Ovary (tissue), 9 donors: ENCODE results near the gene CDC14B. TPM values are rescaled to one million over a fixed set of nuclear protein-coding genes. Genes with fewer than 3 reads are reported as not detected.

ENCODE experiments used
- DNase-seq, 5 donors: peaks; one replicate each; pipeline ENCODE4 v3.0.0-alpha.2; 2019 to 2020
- H3K27ac ChIP-seq, 2 donors: fragments of 200-600 bp; one replicate each; pipeline versions ENCODE4 v1.5.1 to v1.8.0; 2019 to 2022
- H3K27me3 ChIP-seq: fragments of 200-600 bp; one replicate; pipeline ENCODE4 v1.8.0; 2022
- H3K36me3 ChIP-seq: fragments of 200-600 bp; sonication (generic); one replicate; pipeline ENCODE4 v1.5.1; 2019
- H3K4me1 ChIP-seq: one replicate; pipeline ENCODE4 v1.8.1; 2013; ENCODE audit warnings: mild to moderate bottlenecking, moderate library complexity; ENCODE audit not compliant: insufficient read depth
- H3K4me3 ChIP-seq: fragments of 200-600 bp; sonication (generic); one replicate; pipeline ENCODE4 v1.5.1; 2017
- H3K9me3 ChIP-seq, 2 donors: fragments of 200-600 bp in 1 of 2; sonication (generic) in 1 of 2; one replicate each; pipeline versions ENCODE4 v1.5.1 to v1.8.1; 2013 to 2019; ENCODE audit warnings: mild to moderate bottlenecking in 1 of 2, moderate library complexity in 1 of 2
- CTCF ChIP-seq, 3 donors: fragments of 450-650 bp in 2 of 3; fragments of 200-600 bp in 1 of 3; IDR thresholded peaks; one replicate each; pipeline versions ENCODE4 v1.5.1 to v1.8.0; 2016 to 2022; ENCODE audit warnings: antibody characterized with exemption in 3 of 3, mild to moderate bottlenecking in 1 of 3
- EP300 ChIP-seq: sonication (generic); formaldehyde crosslinking; IDR thresholded peaks from one replicate; pipeline ENCODE4 v1.6.1; 2017; ENCODE audit warnings: antibody characterized with exemption
- POLR2A ChIP-seq: fragments of 450-650 bp; IDR thresholded peaks from one replicate; pipeline ENCODE4 v1.6.1; 2017; ENCODE audit warnings: antibody characterized with exemption, mild to moderate bottlenecking, moderate library complexity
- WGBS, 3 donors: extraction: QIAGEN DNeasy Blood & Tissue Kit in 1 of 3; methylation state at CpG; one replicate each; pipeline versions ENCODE4 v1.1.5 to v1.1.7; 2013 to 2017; 5-methylcytosine and 5-hydroxymethylcytosine counted together
- intact Hi-C, 4 donors: fragments of 100-400 bp; cut with DNase I; formaldehyde crosslinking; loops; one replicate each; pipeline versions ENCODE4 v1.11.0 to v1.15.1; 2022 to 2023
- polyA plus RNA-seq, 2 donors: library from polyadenylated mRNA; stranded (reverse); fragments of 200-250 nt in 1 of 2; fragments of 350-450 nt in 1 of 2; fragmentation: Illumina TruSeq in 1 of 2; extraction: RNeasy Lipid Tissue Mini Kit (QIAGEN cat#74804) in 1 of 2; gene quantifications; one replicate each; pipeline ENCODE4 v1.2.3, GENCODE V29; 2013 to 2014
- total RNA-seq, 7 donors: library from RNA; depleted of rRNA in 2 of 7; stranded (reverse); fragments of >200 nt in 2 of 7; fragmentation: NEBNext Ultra II Directional in 3 of 7; extraction: Animal tissue kit (Norgen Biotek cat#: 25700) in 3 of 7; gene quantifications; one replicate each; pipeline versions ENCODE4 v1.1.0 to v1.2.4, GENCODE V29; 2016 to 2023
- donor health status: DM: no; HTN: no; CAD: no; lungs with moderate emphysema.
- donor health status: DM: no; HTN: no; CAD: no.
- donor health status: Bipolar disorder and iron deficiency.
- donor health status: DM: yes; HTN: yes; CAD: no.
- donor health status: DM: no; HTN: no; CAD: no.
- donor health status: DM: yes; HTN: yes; CAD: no.

Gene CDC14B
- total and polyA plus RNA-seq, 9 donors, result 5.9 to 15.3 (median 11.4) TPM

DNA sequence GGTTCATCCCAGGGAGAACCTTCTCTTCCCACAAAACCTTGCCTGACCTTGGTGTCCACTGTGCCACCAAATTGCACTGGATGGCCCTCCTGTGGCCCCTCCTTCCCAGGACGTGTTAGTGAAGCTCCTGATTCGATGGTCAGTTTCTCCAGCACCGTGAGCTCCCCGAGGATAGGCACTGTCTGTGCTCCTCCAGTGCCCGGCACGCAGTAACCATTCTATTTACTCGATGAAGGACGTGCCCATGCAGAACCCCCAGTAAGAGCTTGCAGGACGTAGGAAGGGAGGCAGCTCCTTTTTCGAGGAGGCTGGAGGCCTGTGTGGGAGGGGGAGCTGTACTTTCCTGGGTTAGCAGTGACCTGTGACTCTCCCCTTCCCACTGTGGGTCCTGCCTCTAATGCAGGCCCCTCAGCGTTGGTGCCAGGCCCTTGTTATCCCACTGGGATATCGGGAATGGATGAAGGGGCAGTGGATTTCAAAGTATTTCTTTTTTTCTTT, 130.1 kb downstream of the CDC14B start:
- Histone ChIP-seq H3K4me3 (no peak overlapping the region), H3K4me1 (peaks cover 4% of the 10 kb centered on the region), H3K27ac (no peak overlapping the region), H3K36me3 (no peaks in the 10 kb centered on the region), H3K27me3 (no peaks in the 10 kb centered on the region), H3K9me3 (no peaks in the 10 kb centered on the region)
- TF ChIP-seq CTCF (IDR thresholded peaks at IDR 0.05), result no peak
- no peak for TF ChIP-seq EP300
- no peak for TF ChIP-seq POLR2A
- no peak for DNase-seq
- 84 to 88% (median 86%) methylated on average over 12 of the region's 12 CpGs for WGBS, 3 donors
- intact Hi-C loops, result no loop called here

DNA sequence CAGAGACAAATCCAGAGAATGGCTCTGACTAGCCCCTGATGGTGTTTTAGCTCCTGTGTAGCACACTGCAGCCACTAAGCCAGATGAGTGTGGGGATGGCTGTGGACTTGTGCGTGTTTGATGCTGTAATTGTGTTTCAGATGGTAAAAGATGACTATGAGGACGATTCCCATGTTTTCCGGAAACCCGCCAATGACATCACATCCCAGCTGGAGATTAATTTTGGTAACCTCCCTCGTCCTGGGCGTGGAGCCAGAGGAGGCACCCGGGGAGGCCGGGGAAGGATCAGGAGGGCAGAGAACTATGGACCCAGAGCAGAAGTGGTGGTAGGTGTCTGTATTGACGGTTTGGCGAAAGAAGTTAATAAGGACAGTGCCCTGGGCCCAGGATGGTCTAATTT, 131.7 kb downstream of the CDC14B start:
- Histone ChIP-seq H3K9me3 (no peaks in the 10 kb centered on the region), H3K4me1 (peaks cover 4% of the 10 kb centered on the region), H3K27me3 (no peaks in the 10 kb centered on the region), H3K4me3 (no peak overlapping the region), H3K36me3 (no peaks in the 10 kb centered on the region), H3K27ac (peak overlapping the region in 1 of 2 donors; percentile 21)
- WGBS, 3 donors, result 54 to 60% (median 55%) methylated on average over 10 of the region's 10 CpGs
- intact Hi-C loops, result no loop called here
- peak in 2 of 5 donors; percentile 43 to 53 for DNase-seq
- no peak for TF ChIP-seq CTCF (IDR thresholded peaks at IDR 0.05)
- TF ChIP-seq EP300, result no peak
- TF ChIP-seq POLR2A, result no peak

DNA sequence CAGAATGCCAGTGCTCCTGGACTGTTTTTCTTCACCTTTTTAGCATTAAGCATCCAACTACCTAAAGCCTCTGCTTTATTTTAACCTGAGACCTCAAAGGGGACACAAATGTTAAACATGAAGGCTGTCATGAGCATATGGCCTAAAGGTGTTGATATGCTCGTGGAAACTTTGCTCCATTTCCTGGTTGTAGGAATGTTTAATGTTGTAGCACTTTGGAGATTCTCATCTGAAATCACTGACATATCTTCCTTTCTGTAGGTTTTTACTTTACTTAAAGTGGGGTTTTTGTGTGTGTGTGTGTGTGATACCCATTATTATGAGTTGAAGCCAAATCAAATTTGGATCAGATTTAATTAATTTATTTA, 132.6 kb downstream of the CDC14B start:
- no peaks in the 10 kb centered on the region for H3K9me3 ChIP-seq
- no peak for TF ChIP-seq CTCF (IDR thresholded peaks at IDR 0.05)
- no peak for TF ChIP-seq POLR2A
- TF ChIP-seq EP300, result no peak
- 53 to 63% (median 62%) methylated on average over 1 of the region's 1 CpG for WGBS, 3 donors
- peaks cover 4% of the 10 kb centered on the region for H3K4me1 ChIP-seq
- DNase-seq, result no peak
- H3K36me3 ChIP-seq, result no peaks in the 10 kb centered on the region
- H3K4me3 ChIP-seq, result no peak overlapping the region
- H3K27ac ChIP-seq, result peak overlapping the region in 1 of 2 donors; percentile 28
- H3K27me3 ChIP-seq, result no peaks in the 10 kb centered on the region
- intact Hi-C loops, result no loop called here

DNA sequence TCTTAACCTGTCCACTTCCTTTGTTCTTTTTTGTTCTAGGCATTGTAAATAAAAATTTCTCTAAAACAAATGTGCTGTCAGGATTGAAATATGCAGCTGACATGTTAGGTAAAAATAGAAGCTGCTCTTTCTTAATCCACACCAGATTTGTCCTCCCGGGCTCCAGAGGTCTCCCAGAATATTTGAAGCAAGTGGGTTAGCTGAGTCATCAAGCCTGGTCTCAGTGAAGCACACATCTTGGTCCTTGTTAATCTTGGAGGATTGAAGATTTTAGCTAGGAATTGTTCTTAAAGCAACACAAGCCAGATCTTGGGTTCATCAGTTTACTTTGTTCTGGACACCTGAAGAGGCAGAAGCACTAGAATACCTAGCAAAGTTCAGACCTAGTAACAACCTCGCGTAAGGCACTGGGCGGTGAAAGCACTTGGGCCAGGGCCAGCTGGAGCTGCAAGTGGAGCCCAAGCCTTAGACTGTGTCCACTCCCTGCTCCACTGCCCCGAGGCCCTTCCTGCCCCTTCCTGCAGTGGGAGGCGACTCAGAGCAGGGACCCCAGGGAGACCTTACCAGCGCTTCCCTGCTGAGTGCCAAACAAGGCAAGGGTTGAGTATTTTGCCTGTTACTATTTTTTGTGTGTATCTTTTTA, 133.1 kb downstream of the CDC14B start:
- H3K4me1 ChIP-seq, result peaks cover 4% of the 10 kb centered on the region
- WGBS, 3 donors, result 16 to 29% (median 20%) methylated on average over 7 of the region's 7 CpGs
- TF ChIP-seq POLR2A, result no peak
- no peak for TF ChIP-seq CTCF (IDR thresholded peaks at IDR 0.05)
- no peak for TF ChIP-seq EP300
- H3K4me3 ChIP-seq, result no peak overlapping the region
- H3K36me3 ChIP-seq, result no peaks in the 10 kb centered on the region
- peak; percentile 36 to 71 (median 61) for DNase-seq
- H3K27ac ChIP-seq, result peak overlapping the region in 1 of 2 donors; percentile 28
- no peaks in the 10 kb centered on the region for H3K9me3 ChIP-seq
- H3K27me3 ChIP-seq, result no peaks in the 10 kb centered on the region
- intact Hi-C loops, result no loop called here
